ENCODE data around the gene LY6G6D.

DNA sequence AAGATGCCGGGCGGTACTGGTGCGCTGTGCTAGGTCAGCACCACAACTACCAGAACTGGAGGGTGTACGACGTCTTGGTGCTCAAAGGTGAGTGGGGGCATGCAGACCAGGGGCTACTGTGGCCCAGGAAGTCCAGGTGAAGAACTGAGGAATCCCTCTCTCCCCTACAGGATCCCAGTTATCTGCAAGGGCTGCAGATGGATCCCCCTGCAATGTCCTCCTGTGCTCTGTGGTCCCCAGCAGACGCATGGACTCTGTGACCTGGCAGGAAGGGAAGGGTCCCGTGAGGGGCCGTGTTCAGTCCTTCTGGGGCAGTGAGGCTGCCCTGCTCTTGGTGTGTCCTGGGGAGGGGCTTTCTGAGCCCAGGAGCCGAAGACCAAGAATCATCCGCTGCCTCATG is 7.4 kb upstream of the LY6G6D start:
- TF ChIP-seq CTCF (IDR thresholded peaks at IDR 0.05) (no peak), USF1 (CRISPR knock-in tag; IDR thresholded peaks at IDR 0.05) (no peak), NR3C1 (CRISPR knock-in tag; conservative IDR thresholded peaks at IDR 0.05; ENCODE audit: low read depth) (no peak), SMAD4 (CRISPR knock-in tag; IDR thresholded peaks at IDR 0.05) (no peak), ZNF512 (CRISPR knock-in tag; IDR thresholded peaks at IDR 0.05; ENCODE audit: borderline replicate concordance) (no peak)
- TF ChIP-seq, protein P1, sequence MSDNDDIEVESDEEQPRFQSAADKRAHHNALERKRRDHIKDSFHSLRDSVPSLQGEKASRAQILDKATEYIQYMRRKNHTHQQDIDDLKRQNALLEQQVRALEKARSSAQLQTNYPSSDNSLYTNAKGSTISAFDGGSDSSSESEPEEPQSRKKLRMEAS (CRISPR knock-in tag; IDR thresholded peaks at IDR 0.05), result no peak

All from WTC11 (cell line).